Karpas-422 (cell line): Measurements from ENCODE around the gene ZGRF1. TPM values are rescaled to one million over a fixed set of nuclear protein-coding genes. Genes with fewer than 3 reads are reported as not detected.

Source experiments
- DNase-seq: peaks from one replicate; pipeline ENCODE4 v3.0.0-alpha.2; 2015
- H2AFZ ChIP-seq: fragments of 200-600 bp; sonication (generic); 2 replicates; pipeline ENCODE4 v1.6.1; 2014; ENCODE audit warnings: antibody characterized with exemption, low read length, mixed read lengths
- H3K27ac ChIP-seq: fragments of 200-600 bp; sonication (generic); 2 replicates; pipeline ENCODE4 v1.5.1; 2014; ENCODE audit warnings: mild to moderate bottlenecking, low read length, moderate library complexity
- H3K27me3 ChIP-seq: fragments of 200-600 bp; sonication (generic); 2 replicates; pipeline ENCODE4 v1.6.1; 2014; ENCODE audit warnings: low read length, mixed read lengths
- H3K36me3 ChIP-seq: fragments of 200-600 bp; sonication (generic); 2 replicates; pipeline ENCODE4 v1.6.1; 2014; ENCODE audit warnings: low read length, mixed read lengths; ENCODE audit not compliant: insufficient read depth
- H3K4me1 ChIP-seq: fragments of 200-600 bp; sonication (generic); 2 replicates; pipeline ENCODE4 v1.6.1; 2014; ENCODE audit warnings: mild to moderate bottlenecking, low read length, mixed read lengths
- H3K4me2 ChIP-seq: fragments of 200-600 bp; sonication (generic); 2 replicates; pipeline ENCODE4 v1.6.1; 2014; ENCODE audit warnings: low read length, low read depth, mild to moderate bottlenecking; ENCODE audit not compliant: poor library complexity, severe bottlenecking
- H3K4me3 ChIP-seq: fragments of 200-600 bp; sonication (generic); 2 replicates; pipeline ENCODE4 v1.5.1; 2014; ENCODE audit warnings: mild to moderate bottlenecking, antibody characterized with exemption, low read length, mixed read lengths
- H3K79me2 ChIP-seq: fragments of 200-600 bp; sonication (generic); 2 replicates; pipeline ENCODE4 v1.6.1; 2014; ENCODE audit warnings: mild to moderate bottlenecking, low read length, mixed read lengths
- H3K9ac ChIP-seq: fragments of 200-600 bp; sonication (generic); 2 replicates; pipeline ENCODE4 v1.6.0; 2014; ENCODE audit warnings: low read length
- H3K9me2 ChIP-seq: fragments of 200-600 bp; sonication (generic), shearing (Covaris generic); replicated peaks from 2 replicates; pipeline ENCODE4 v1.6.0; 2014; ENCODE audit warnings: mild to moderate bottlenecking, low read length, moderate library complexity; ENCODE audit not compliant: insufficient read depth
- H3K9me3 ChIP-seq: fragments of 300-700, 200-600 bp; sonication (generic); 2 replicates; pipeline ENCODE4 v1.6.1; 2014; ENCODE audit warnings: low read length, mixed read lengths
- H4K20me1 ChIP-seq: fragments of 200-600 bp; sonication (generic); 2 replicates; pipeline ENCODE4 v1.6.1; 2014; ENCODE audit warnings: mild to moderate bottlenecking, antibody characterized with exemption, low read length, low read depth; ENCODE audit not compliant: insufficient read depth
- total RNA-seq: library from RNA; depleted of rRNA; stranded (reverse); fragments of >200 nt; shearing (Covaris generic); gene quantifications from 2 replicates; pipeline ENCODE4 v1.2.3, GENCODE V29; 2014; ENCODE audit warnings: low replicate concordance

ZGRF1 gene
- total RNA-seq, 1 experiment from 2014 or later = 39.8 TPM

DNA sequence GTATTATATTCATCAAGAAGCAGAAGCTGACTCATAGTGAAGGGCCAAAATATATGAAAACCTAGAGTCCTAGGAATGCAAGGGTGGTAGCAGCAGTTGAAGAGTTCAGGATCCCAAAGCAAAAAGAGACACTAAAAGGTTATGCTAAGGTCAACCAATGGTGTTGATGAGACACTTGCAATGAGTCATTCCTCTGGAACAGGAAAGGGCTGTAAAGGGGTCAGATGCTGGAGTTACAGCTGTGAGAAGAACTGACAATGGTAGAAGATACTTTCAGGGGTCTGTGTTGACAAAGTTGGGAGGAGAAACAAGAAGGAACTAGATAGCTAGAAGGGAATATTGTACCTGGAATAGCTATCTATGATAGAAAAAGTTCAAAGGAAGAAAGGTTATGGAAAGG lies 47.5 kb downstream of the ZGRF1 start:
- Histone ChIP-seq H3K9me2 (no peaks in the 10 kb centered on the region), H3K27ac (no peak overlapping the region), H3K4me2 (no peak overlapping the region), H4K20me1 (no peaks in the 10 kb centered on the region), H3K4me3 (no peak overlapping the region), H3K79me2 (no peaks in the 10 kb centered on the region), H3K36me3 (peaks cover 3% of the 10 kb centered on the region; the same call in 1 of the 2 replicates), H2AFZ (no peak overlapping the region), H3K9ac (no peak overlapping the region), H3K27me3 (no peaks in the 10 kb centered on the region), H3K4me1 (peaks cover 12% of the 10 kb centered on the region), H3K9me3 (no peaks in the 10 kb centered on the region)
- DNase-seq = no peak

GRCh38 chr4:112585977-112586736 lies 50.6 kb downstream of the ZGRF1 start:
- H3K79me2 ChIP-seq = no peaks in the 10 kb centered on the region

GRCh38 chr4:112567536-112567935 lies 69.2 kb downstream of the ZGRF1 start:
- no peak overlapping the region for H2AFZ ChIP-seq
- H3K4me1 ChIP-seq = peaks cover 26% of the 10 kb centered on the region
- H3K4me2 ChIP-seq = no peak overlapping the region
- H3K9me3 ChIP-seq = no peaks in the 10 kb centered on the region
- H3K79me2 ChIP-seq = peaks cover 5% of the 10 kb centered on the region; the same call in 1 of the 2 replicates
- no peak overlapping the region for H3K4me3 ChIP-seq
- H3K9ac ChIP-seq = no peak overlapping the region
- H3K36me3 ChIP-seq = no peaks in the 10 kb centered on the region
- DNase-seq = no peak
- H3K27ac ChIP-seq = no peak overlapping the region
- H3K27me3 ChIP-seq = no peaks in the 10 kb centered on the region
- H3K9me2 ChIP-seq = no peaks in the 10 kb centered on the region
- no peaks in the 10 kb centered on the region for H4K20me1 ChIP-seq

More at GRCh38 chr4:112585977-112586736, 50.6 kb downstream of the ZGRF1 start:
- Histone ChIP-seq H3K4me1 (peaks cover 12% of the 10 kb centered on the region), H3K27me3 (no peaks in the 10 kb centered on the region), H3K4me2 (no peak overlapping the region), H3K4me3 (no peak overlapping the region), H2AFZ (no peak overlapping the region), H3K36me3 (peaks cover 25% of the 10 kb centered on the region), H3K9me2 (no peaks in the 10 kb centered on the region), H3K27ac (no peak overlapping the region), H4K20me1 (no peaks in the 10 kb centered on the region), H3K9ac (no peak overlapping the region), H3K9me3 (no peaks in the 10 kb centered on the region)
- no peak for DNase-seq

DNA sequence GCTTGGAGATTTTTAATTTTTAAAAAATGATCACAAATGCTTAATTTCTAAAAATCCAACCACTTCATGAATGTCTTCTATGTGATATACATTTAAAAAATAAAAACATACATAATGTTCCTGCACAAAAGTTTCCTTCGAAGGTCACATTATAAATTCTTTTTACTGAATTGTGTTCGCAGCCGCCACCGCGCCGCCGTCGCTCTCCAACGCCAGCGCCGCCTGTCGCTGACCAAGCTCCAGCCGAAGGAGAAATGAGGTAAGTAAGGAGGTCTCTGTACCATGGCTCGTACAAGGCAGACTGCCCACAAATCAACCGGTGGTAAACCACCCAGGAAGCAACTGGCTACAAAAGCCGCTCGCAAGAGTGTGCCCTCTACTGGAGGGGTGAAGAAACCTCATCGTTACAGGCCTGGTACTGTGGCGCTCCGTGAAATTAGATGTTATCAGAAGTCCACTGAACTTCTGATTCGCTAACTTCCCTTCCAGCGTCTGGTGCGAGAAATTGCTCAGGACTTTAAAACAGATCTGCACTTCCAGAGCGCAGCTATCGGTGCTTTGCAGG lies 71.9 kb downstream of the ZGRF1 start:
- Histone ChIP-seq H3K36me3 (peaks cover 9% of the 10 kb centered on the region; the same call in 1 of the 2 replicates), H3K4me3 (no peak overlapping the region), H2AFZ (no peak overlapping the region), H4K20me1 (no peaks in the 10 kb centered on the region), H3K9me3 (no peaks in the 10 kb centered on the region), H3K9me2 (no peaks in the 10 kb centered on the region), H3K9ac (no peak overlapping the region), H3K27ac (peak overlapping the region; percentile 93), H3K27me3 (no peaks in the 10 kb centered on the region), H3K4me2 (no peak overlapping the region), H3K79me2 (0 out of 2 replicates have a peak, but pooled peaks cover 5% of the 10 kb centered on the region), H3K4me1 (peaks cover 42% of the 10 kb centered on the region)
- DNase-seq = no peak

DNA sequence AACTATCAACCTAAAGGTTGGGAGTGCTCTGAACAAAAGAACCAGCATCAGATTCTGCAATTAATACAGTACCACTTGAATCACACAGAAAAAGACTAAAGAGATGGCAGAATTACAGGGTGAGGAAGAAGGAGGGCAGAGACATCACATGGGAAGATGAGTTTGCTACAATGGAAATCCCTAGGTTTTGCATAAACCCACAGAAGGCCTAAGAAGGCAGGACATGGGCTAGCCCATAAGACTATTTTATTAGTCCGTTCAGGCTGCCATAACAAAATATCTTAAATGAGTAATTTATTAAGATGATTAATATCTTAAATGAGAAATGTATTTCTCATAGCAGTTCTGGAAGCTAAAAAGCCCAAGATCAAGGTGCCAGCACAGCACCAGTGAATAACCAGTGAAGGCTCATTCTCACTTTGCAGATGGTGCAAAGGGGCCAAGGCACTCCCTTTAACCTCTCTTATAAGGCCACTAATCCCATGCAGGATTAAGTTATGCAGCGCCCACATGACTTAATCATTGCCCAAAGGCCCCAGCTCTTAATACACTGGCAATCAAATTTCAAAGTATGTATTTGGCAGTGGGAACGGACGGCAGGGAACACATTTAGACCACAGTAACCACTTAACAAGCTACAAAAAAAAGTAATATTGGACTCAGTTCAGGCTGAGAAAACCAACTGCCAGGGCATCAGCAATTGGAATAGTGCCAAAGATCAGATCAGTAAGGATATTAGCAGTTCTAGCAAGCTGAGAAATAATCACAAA lies 73.1 kb downstream of the ZGRF1 start:
- Histone ChIP-seq H3K4me1 (peaks cover 45% of the 10 kb centered on the region), H3K27me3 (no peaks in the 10 kb centered on the region), H3K79me2 (0 out of 2 replicates have a peak, but pooled peaks cover 2% of the 10 kb centered on the region), H3K27ac (peak overlapping the region; percentile 93), H3K4me3 (peak overlapping the region; percentile 33), H3K9me3 (no peaks in the 10 kb centered on the region), H3K9ac (peak overlapping the region; percentile 39), H3K36me3 (peaks cover 14% of the 10 kb centered on the region; the same call in 1 of the 2 replicates), H3K4me2 (peak overlapping the region; percentile 70), H4K20me1 (no peaks in the 10 kb centered on the region), H3K9me2 (no peaks in the 10 kb centered on the region), H2AFZ (peak overlapping the region; percentile 51)
- DNase-seq = peak; percentile 79

GRCh38 chr4:112562254-112562879 lies 74.3 kb downstream of the ZGRF1 start:
- Histone ChIP-seq H3K4me2 (peak overlapping the region; percentile 70), H3K79me2 (no peaks in the 10 kb centered on the region), H3K4me1 (peaks cover 45% of the 10 kb centered on the region), H2AFZ (no peak overlapping the region), H3K9me2 (no peaks in the 10 kb centered on the region), H3K4me3 (no peak overlapping the region; the same call in 1 of the 2 replicates), H3K9me3 (no peaks in the 10 kb centered on the region), H3K36me3 (peaks cover 20% of the 10 kb centered on the region; the same call in 1 of the 2 replicates), H3K27me3 (no peaks in the 10 kb centered on the region), H3K27ac (peak overlapping the region; percentile 93), H4K20me1 (no peaks in the 10 kb centered on the region), H3K9ac (no peak overlapping the region)
- DNase-seq = no peak

DNA sequence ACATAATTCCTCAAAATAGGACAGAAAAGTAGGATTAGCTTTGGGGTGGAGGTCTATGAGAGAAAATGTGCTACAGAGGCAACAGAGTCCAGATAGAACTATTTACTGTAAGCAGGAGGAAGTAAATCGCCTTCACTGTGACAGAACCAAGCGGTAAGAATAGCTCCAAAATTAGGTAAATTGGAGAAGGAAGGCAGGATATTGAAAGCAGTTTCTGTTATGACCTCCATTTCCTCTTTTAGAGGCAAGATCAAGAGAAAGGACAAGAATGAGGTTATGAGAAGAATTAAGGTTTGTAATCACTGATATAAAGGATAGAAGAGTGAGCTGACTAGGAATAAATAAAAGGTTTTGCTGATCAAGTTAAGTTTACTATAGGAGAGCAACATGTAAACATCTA lies 76.6 kb downstream of the ZGRF1 start:
- Histone ChIP-seq H3K4me2 (peak overlapping the region; percentile 38), H3K9me2 (no peaks in the 10 kb centered on the region), H3K27me3 (no peaks in the 10 kb centered on the region), H3K9me3 (no peaks in the 10 kb centered on the region), H3K27ac (peak overlapping the region; percentile 67), H2AFZ (0 out of 2 replicates have a peak overlapping the region, but pooled peaks have one; percentile 0), H3K4me1 (peaks cover 45% of the 10 kb centered on the region), H3K79me2 (no peaks in the 10 kb centered on the region), H3K4me3 (peak overlapping the region; percentile 9), H4K20me1 (no peaks in the 10 kb centered on the region), H3K9ac (no peak overlapping the region), H3K36me3 (peaks cover 20% of the 10 kb centered on the region; the same call in 1 of the 2 replicates)
- peak; percentile 72 for DNase-seq
